Measurements from ENCODE around the gene RPL29. TPM values are rescaled to one million over a fixed set of nuclear protein-coding genes. Genes with fewer than 3 reads are reported as not detected.
"Not testable (repeated sequence)": the region's sequence is repeated elsewhere in the genome, so short reads cannot be mapped to it uniquely, and the experiment has no call there.

Gene RPL29
- total RNA-seq, 1 donor from 2014 or later, result 836 TPM

GRCh38 chr3:52006017-52006819 lies 10.5 kb upstream of the RPL29 start:
- DNase-seq (ENCODE audit: low spot score), result no peak

GRCh38 chr3:52005571-52005986 lies 9.9 kb upstream of the RPL29 start:
- peak; percentile 67 for DNase-seq (ENCODE audit: low spot score)

- DNase-seq (ENCODE audit: low spot score), result no peak
These were observed 9.3 kb upstream of the RPL29 start for GRCh38 chr3:52004906-52005395.

- DNase-seq (ENCODE audit: low spot score), result no peak
These were observed 8.6 kb upstream of the RPL29 start for GRCh38 chr3:52004163-52004787.

- no peak for DNase-seq (ENCODE audit: low spot score)
These were observed 7.1 kb upstream of the RPL29 start for GRCh38 chr3:52002748-52003147.

GRCh38 chr3:52001443-52001974 lies 5.8 kb upstream of the RPL29 start:
- DNase-seq (ENCODE audit: low spot score), result peak; percentile 77

GRCh38 chr3:51999846-52000245 lies 4.2 kb upstream of the RPL29 start:
- no peak for DNase-seq (ENCODE audit: low spot score)

- DNase-seq (ENCODE audit: low spot score), result no peak
These were observed 3.1 kb upstream of the RPL29 start for GRCh38 chr3:51998774-51999173.

GRCh38 chr3:51997935-51998596 lies 2.4 kb upstream of the RPL29 start:
- DNase-seq (ENCODE audit: low spot score), result no peak

GRCh38 chr3:51997172-51997571 lies 1.5 kb upstream of the RPL29 start:
- no peak for DNase-seq (ENCODE audit: low spot score)

GRCh38 chr3:51994530-51994929 lies 1.2 kb downstream of the RPL29 start:
- no peak for DNase-seq (ENCODE audit: low spot score)

GRCh38 chr3:51993657-51994056 lies 2.0 kb downstream of the RPL29 start:
- DNase-seq (ENCODE audit: low spot score), result not testable (repeated sequence)

GRCh38 chr3:51992017-51992682 lies 3.5 kb downstream of the RPL29 start:
- no peak for DNase-seq (ENCODE audit: low spot score)

- not testable (repeated sequence) for DNase-seq (ENCODE audit: low spot score)
These were observed 5.2 kb downstream of the RPL29 start for GRCh38 chr3:51990501-51990971.

GRCh38 chr3:51988286-51989146 lies 7.2 kb downstream of the RPL29 start:
- DNase-seq (ENCODE audit: low spot score), result no peak

- no peak for DNase-seq (ENCODE audit: low spot score)
These were observed 8.1 kb downstream of the RPL29 start for GRCh38 chr3:51987568-51987967.

- DNase-seq (ENCODE audit: low spot score), result peak; percentile 44
These were observed 9.4 kb downstream of the RPL29 start for GRCh38 chr3:51986010-51986947.

GRCh38 chr3:51985063-51985462 lies 10.6 kb downstream of the RPL29 start:
- no peak for DNase-seq (ENCODE audit: low spot score)

GRCh38 chr3:51984269-51984647 lies 11.4 kb downstream of the RPL29 start:
- no peak for DNase-seq (ENCODE audit: low spot score)
